VCaP (cell line): ENCODE measurements around the gene RSU1.
A peak's percentile ranks its signal among the peaks of the same experiment; 100 is the strongest.

Experiments used
- H3K27ac ChIP-seq: fragments of 450-650 bp; 2 replicates; pipeline ENCODE4 v1.5.1; 2017
- TF ChIP-seq, protein P1 (sequence below): fragments of 450-650 bp; conservative IDR thresholded peaks from 2 replicates; pipeline ENCODE4 v1.5.1; 2017; ENCODE audit warnings: mild to moderate bottlenecking, moderate library complexity

Gene RSU1

DNA sequence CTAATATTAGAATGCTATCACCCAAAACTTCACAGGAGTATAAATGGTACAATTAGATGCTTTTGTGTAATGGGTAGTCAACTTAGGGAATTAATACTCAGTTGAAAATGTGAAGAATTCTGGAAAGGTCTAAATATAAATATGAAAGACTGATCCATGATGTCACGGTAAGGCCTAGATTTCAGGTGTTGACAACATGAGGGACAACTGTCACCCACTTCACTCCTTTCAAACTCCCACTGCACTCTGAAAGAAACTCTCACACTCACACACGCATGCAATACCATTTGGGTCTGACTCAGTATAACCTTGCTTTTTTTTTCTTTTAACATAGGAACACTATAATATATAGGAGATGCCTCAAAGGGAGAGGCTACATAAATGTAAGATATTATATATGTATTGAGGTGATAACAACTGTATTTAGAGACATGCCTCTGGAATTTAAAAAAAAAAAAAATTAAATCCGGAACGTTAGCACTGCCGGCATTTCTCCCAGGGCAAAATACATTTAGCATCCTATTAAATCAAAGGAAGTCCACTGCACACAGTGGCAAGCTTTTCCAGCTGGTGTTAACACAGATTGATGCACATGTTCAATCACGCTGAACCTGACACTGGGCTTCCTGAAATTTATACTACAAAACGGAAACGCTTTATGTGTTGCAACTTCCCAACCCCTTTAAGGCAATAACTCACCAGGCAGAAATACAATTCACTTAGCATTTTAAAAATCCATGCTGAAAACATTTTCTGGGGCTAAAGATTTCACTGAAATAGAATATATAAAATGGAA, 74.9 kb downstream of the RSU1 start:
- no peak overlapping the region for H3K27ac ChIP-seq
- TF ChIP-seq, protein P1, sequence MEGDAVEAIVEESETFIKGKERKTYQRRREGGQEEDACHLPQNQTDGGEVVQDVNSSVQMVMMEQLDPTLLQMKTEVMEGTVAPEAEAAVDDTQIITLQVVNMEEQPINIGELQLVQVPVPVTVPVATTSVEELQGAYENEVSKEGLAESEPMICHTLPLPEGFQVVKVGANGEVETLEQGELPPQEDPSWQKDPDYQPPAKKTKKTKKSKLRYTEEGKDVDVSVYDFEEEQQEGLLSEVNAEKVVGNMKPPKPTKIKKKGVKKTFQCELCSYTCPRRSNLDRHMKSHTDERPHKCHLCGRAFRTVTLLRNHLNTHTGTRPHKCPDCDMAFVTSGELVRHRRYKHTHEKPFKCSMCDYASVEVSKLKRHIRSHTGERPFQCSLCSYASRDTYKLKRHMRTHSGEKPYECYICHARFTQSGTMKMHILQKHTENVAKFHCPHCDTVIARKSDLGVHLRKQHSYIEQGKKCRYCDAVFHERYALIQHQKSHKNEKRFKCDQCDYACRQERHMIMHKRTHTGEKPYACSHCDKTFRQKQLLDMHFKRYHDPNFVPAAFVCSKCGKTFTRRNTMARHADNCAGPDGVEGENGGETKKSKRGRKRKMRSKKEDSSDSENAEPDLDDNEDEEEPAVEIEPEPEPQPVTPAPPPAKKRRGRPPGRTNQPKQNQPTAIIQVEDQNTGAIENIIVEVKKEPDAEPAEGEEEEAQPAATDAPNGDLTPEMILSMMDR: no peak

DNA sequence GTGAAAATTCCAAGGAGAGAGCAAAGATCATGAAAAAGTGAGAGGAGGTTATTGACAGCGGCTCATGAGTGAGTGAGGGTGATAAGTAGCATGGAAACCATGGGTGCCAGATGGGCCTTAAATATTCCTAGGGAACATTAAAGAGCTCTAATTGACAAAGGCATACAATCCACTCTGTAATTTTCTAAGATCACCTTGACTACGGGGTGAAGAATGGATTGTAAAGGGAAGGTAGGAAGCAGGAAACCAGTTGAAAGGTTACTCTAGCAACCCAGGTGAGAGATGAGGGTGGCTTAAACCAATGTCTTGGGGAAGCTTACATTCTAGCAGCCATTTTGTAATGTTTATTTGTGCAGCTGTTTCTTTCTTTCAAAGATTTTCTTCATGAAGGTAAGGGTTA, 75.7 kb downstream of the RSU1 start:
- H3K27ac ChIP-seq: no peak overlapping the region
- TF ChIP-seq, protein P1: no peak

DNA sequence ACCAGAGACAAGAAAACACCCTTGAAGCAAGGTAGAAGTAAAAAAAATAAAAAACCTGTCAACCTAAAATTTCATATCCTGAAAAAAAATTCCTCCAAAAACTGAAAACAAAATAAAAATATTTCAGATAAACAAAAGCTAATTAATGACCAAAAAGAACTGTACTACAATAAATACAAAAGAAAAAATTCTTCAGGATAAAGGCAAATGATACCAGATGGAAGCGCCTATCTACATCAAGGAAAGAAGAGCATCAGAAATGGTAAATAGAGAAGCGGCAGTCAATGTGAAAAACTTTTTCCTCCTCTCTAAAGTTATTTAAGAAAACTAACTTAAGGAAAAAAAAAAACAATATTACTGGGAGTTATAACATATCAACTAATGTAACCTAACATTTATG, 79.8 kb downstream of the RSU1 start:
- TF ChIP-seq, protein P1: no peak
- no peak overlapping the region for H3K27ac ChIP-seq

DNA sequence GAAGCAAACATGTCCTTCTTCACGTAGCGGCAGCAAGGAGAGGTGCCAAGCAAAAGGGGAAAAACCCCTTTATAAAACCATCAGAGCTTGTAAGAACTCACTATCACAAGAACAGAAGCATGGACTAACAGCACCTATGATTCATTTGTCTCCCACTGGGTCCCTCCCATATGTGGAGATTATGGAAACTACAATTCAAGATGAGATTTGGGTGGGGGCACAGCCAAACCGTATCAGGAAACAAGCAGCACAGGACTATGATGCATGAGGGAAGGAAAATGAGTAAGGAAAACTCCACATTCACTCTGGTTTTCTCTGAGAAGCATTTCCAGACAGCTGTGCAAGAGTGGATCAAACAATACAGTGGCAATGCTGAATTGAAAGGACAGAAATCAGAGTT, 81.6 kb downstream of the RSU1 start:
- TF ChIP-seq, protein P1: no peak
- H3K27ac ChIP-seq: no peak overlapping the region

DNA sequence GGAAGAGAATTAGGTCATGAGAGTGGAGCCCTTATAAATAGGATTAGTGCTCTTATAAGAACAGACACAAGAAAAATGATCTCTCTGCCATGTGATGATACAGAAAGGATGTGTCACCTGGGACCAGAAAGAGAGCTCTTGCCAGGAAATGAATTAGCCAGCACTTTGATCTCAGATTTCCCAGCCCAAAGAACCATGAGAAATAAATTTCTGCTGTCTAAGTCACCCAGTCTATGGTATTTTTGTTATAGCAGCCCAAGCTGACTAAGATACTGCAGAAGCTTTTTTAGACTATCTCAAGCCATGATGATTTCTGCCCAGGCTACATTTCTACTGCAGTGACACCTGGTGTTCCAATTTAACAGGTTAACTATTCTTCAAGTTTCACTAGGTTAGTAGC, 84.8 kb downstream of the RSU1 start:
- TF ChIP-seq, protein P1: peak; percentile 25
- H3K27ac ChIP-seq: no peak overlapping the region

DNA sequence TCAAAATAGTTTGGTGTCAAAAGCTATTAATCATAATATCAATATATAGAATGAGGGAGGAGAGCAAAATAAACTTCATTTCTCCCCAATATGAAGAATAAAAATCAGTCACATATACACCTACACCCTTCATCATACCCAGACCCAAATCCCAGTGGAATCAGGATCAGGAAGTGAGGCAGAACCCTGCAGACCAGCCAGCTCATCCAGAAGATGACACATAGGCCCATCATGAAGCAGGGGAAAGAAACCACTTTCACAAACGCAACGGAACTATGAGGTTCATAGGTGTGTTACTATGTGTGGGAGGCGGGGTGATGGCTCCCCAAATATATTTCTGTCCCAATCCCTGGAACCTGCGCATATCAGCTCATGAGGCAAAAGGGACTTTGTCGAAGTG, 89.0 kb downstream of the RSU1 start:
- TF ChIP-seq, protein P1: no peak
- no peak overlapping the region for H3K27ac ChIP-seq

DNA sequence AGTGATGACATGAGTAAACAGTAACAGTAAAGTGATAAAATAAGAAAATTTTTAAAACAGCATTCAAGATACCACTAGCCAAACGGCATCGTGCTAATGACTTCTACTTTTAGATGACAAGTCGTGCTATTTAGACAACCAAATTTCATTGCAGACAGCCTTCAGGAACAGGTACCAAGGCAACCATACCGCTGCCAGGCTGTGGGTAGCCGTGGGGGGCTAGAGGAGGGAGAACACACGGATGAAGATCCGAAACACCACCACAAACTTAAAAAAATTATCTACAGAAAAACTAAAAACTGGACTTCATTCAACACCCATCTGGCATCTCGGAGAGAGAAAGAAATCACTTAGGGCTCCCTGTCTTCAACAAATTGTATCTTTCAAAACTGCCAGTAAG, 89.6 kb downstream of the RSU1 start:
- TF ChIP-seq, protein P1: no peak
- no peak overlapping the region for H3K27ac ChIP-seq
